Measurements from ENCODE around the gene PIGS. TPM values are rescaled to one million over a fixed set of nuclear protein-coding genes. Genes with fewer than 3 reads are reported as not detected.

PIGS gene
- total RNA-seq, 1 donor from 2014 or later, result 44.6 TPM

DNA sequence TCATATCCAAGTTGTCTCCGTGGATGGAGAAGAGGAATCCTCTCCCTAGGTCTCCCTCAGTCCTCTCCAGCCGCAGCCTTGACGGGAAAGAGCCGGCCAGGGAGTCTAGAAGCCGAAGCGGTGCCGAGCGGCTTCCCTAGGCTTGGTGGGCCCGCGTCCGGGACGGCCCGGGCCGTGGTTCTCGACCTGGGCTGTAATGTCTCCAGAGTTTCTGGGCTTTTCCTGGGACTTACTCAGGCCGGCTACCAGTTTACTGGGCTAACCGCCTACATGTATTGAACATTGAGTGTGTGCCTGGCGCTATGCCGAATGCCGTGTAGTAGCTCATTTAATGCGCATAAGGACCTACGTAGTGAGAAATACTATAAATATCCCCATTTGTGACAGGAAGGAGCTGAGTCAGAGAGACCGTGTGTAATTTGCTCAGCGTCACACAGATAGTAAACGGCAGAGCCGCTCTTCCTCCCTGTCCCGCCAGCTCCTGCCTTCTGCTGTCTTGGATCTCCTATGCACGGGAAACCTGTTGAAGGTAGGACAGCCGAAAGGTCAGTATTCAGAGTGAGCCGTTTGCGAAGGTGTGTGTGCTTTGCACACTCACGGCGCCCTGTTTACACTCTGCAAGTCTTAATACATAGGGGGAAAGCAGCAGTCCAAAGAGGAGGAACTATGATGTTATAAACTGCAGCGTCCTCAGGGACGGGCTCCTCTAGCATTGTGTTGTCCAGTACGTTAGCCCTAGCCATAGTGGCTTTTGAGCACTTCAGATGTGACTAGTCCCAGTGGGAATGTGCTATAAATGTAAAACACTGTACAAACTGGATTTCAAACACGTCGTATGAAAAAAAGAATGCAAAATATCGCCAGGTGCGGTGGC is 28.2 kb upstream of the PIGS start:
- peaks cover 4 to 6% of the 10 kb centered on the region in 2 donors for H3K4me1 ChIP-seq
- peak overlapping the region; percentile 85 to 86 for H3K4me3 ChIP-seq
- H3K27ac ChIP-seq, result peak overlapping the region; percentile 99 to 100
- H3K27me3 ChIP-seq, result no peaks in the 10 kb centered on the region
- H3K9me3 ChIP-seq, result no peaks in the 10 kb centered on the region
- intact Hi-C loops (cut with DNase I), result loop anchor here (1.0 kb wide), 1 partner anchor 28 kb away; the partner anchor contains the start of gene PIGS
- no peaks in the 10 kb centered on the region for H3K36me3 ChIP-seq
- peak; percentile 24 to 85 for DNase-seq (ENCODE audit: low spot score in 2 of 2)
- TF ChIP-seq, protein P1, sequence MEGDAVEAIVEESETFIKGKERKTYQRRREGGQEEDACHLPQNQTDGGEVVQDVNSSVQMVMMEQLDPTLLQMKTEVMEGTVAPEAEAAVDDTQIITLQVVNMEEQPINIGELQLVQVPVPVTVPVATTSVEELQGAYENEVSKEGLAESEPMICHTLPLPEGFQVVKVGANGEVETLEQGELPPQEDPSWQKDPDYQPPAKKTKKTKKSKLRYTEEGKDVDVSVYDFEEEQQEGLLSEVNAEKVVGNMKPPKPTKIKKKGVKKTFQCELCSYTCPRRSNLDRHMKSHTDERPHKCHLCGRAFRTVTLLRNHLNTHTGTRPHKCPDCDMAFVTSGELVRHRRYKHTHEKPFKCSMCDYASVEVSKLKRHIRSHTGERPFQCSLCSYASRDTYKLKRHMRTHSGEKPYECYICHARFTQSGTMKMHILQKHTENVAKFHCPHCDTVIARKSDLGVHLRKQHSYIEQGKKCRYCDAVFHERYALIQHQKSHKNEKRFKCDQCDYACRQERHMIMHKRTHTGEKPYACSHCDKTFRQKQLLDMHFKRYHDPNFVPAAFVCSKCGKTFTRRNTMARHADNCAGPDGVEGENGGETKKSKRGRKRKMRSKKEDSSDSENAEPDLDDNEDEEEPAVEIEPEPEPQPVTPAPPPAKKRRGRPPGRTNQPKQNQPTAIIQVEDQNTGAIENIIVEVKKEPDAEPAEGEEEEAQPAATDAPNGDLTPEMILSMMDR (IDR thresholded peaks at IDR 0.05), result peak in 1 of 3 experiments; percentile 1

- no peaks in the 10 kb centered on the region for H3K9me3 ChIP-seq
- TF ChIP-seq, protein P1 (IDR thresholded peaks at IDR 0.05), result no peak
- intact Hi-C loops (cut with DNase I), result loop anchor here (1.0 kb wide), 2 partner anchors 22 to 28 kb away; partner anchors contain the start of gene PIGS
- H3K27ac ChIP-seq, result peak within 1 kb of the TSS; percentile 99 to 100
- peak within 1 kb of the TSS; percentile 85 to 86 for H3K4me3 ChIP-seq
- H3K4me1 ChIP-seq, result peaks cover 4 to 6% of the 10 kb centered on the region in 2 donors
- peak; percentile 81 to 97 for DNase-seq (ENCODE audit: low spot score in 2 of 2)
- no peaks in the 10 kb centered on the region for H3K36me3 ChIP-seq
- H3K27me3 ChIP-seq, result no peaks in the 10 kb centered on the region
Measured at GRCh38 chr17:28598799-28599310, 27.5 kb upstream of the PIGS start, which contains the start of gene SPAG5. Gene SPAG5, minus strand, starts transcription at chr17:28599025. Its CDS starts 79 bp downstream, at chr17:28598946.

GRCh38 chr17:28598389-28598788 is 27.1 kb upstream of the PIGS start:
- DNase-seq (ENCODE audit: low spot score in 2 of 2), result no peak
- Histone ChIP-seq H3K27ac (peak overlapping the region; percentile 99 to 100), H3K27me3 (no peaks in the 10 kb centered on the region), H3K4me3 (peak overlapping the region; percentile 85 to 86), H3K9me3 (no peaks in the 10 kb centered on the region), H3K36me3 (no peaks in the 10 kb centered on the region), H3K4me1 (peaks cover 4 to 6% of the 10 kb centered on the region in 2 donors)
- intact Hi-C loops (cut with DNase I), result loop anchor here (1.0 kb wide), 1 partner anchor 21 kb away; no protein-coding TSS in a partner anchor
- TF ChIP-seq, protein P1 (IDR thresholded peaks at IDR 0.05), result no peak

GRCh38 chr17:28597606-28598383 is 26.5 kb upstream of the PIGS start:
- peak overlapping the region in 1 of 2 donors; percentile 85 for H3K4me3 ChIP-seq
- TF ChIP-seq, protein P1 (IDR thresholded peaks at IDR 0.05), result no peak
- intact Hi-C loops (cut with DNase I), result loop anchor here (1.0 kb wide), 1 partner anchor 20 kb away; no protein-coding TSS in a partner anchor

GRCh38 chr17:28592260-28592659 is 20.9 kb upstream of the PIGS start:
- Histone ChIP-seq H3K27ac (no peak overlapping the region), H3K27me3 (no peaks in the 10 kb centered on the region), H3K36me3 (no peaks in the 10 kb centered on the region), H3K4me1 (no peaks in the 10 kb centered on the region), H3K9me3 (no peaks in the 10 kb centered on the region), H3K4me3 (no peak overlapping the region)
- no peak for DNase-seq (ENCODE audit: low spot score in 2 of 2)
- intact Hi-C loops (cut with DNase I), result no loop called here
- TF ChIP-seq, protein P1 (IDR thresholded peaks at IDR 0.05), result no peak

More at GRCh38 chr17:28597606-28598383, 26.5 kb upstream of the PIGS start:
- DNase-seq (ENCODE audit: low spot score in 2 of 2), result no peak
- H3K4me1 ChIP-seq, result peaks cover 4 to 6% of the 10 kb centered on the region in 2 donors
- H3K27ac ChIP-seq, result no peak overlapping the region
- H3K9me3 ChIP-seq, result no peaks in the 10 kb centered on the region
- H3K36me3 ChIP-seq, result no peaks in the 10 kb centered on the region
- no peaks in the 10 kb centered on the region for H3K27me3 ChIP-seq
